HEK293 (cell line): ENCODE measurements around the gene KIF9.

Experiments used
- CTCF ChIA-PET: fragments of 350-600 bp; formaldehyde crosslinking; extraction: SDS; loops from one replicate; lab custom pipeline; 2021; ENCODE audit warnings: antibody characterized with exemption; lab: Yijun Ruan, JAX
- POLR2A ChIA-PET: fragments of 300-600 bp; formaldehyde crosslinking; extraction: SDS; loops from one replicate; lab custom pipeline; 2020; ENCODE audit warnings: antibody characterized with exemption, inconsistent platforms; lab: Yijun Ruan, JAX
- H3K27ac ChIP-seq: fragments of 200-500 bp; sonication (Bioruptor generic); 2 replicates; pipeline ENCODE4 v1.5.1; 2014; ENCODE audit warnings: low read depth, low read length, control low read depth, inconsistent platforms; ENCODE audit errors: extremely low read depth
- H3K36me3 ChIP-seq, 2 experiments: fragments of 200-500 bp in 1 of 2; sonication (Bioruptor generic) in 1 of 2; 1 replicate in 1 of 2; 2 replicates in 1 of 2; pipeline ENCODE4 v1.5.1; 2014 to 2017; ENCODE audit warnings: inconsistent platforms in 2 of 2, low read length in 2 of 2; ENCODE audit not compliant: control insufficient read depth in 2 of 2, insufficient read depth in 1 of 2
- H3K4me1 ChIP-seq: fragments of 200-500 bp; sonication (Bioruptor generic); 2 replicates; pipeline ENCODE4 v1.5.1; 2014; ENCODE audit warnings: mild to moderate bottlenecking, low read length, inconsistent platforms; ENCODE audit not compliant: control insufficient read depth, insufficient read depth
- H3K4me3 ChIP-seq: 2 replicates; pipeline ENCODE4 v1.5.1; 2011; ENCODE audit warnings: low read depth, mild to moderate bottlenecking, control low read depth, low read length, moderate library complexity
- H3K9me3 ChIP-seq: fragments of 200-500 bp; sonication (Bioruptor generic); 2 replicates; pipeline ENCODE4 v1.5.1; 2014; ENCODE audit warnings: low read depth, low read length, inconsistent platforms; ENCODE audit not compliant: control insufficient read depth, insufficient read depth
- ATF2 ChIP-seq: fragments of 450-650 bp; formaldehyde crosslinking; IDR thresholded peaks from 2 replicates; pipeline ENCODE4 v1.5.1; 2016; ENCODE audit warnings: missing biosample characterization, missing genetic modification characterization, low read depth
- ELK4 ChIP-seq: IDR thresholded peaks from 2 replicates; pipeline ENCODE4 v1.6.1; 2011; ENCODE audit warnings: mild to moderate bottlenecking, low read depth, low read length, borderline replicate concordance
- KLF8 ChIP-seq: fragments of 450-650 bp; formaldehyde crosslinking; IDR thresholded peaks from 2 replicates; pipeline ENCODE4 v1.5.1; 2016; ENCODE audit warnings: missing biosample characterization, missing genetic modification characterization
- MZF1 ChIP-seq: fragments of 450-650 bp; formaldehyde crosslinking; IDR thresholded peaks from 2 replicates; pipeline ENCODE4 v1.5.1; 2017; ENCODE audit warnings: missing biosample characterization, missing genetic modification characterization, borderline replicate concordance
- TRIM28 ChIP-seq: IDR thresholded peaks from 2 replicates; pipeline ENCODE4 v1.6.1; 2011; ENCODE audit warnings: low read length, control low read depth, borderline replicate concordance
- TSHZ1 ChIP-seq: fragments of 450-650 bp; formaldehyde crosslinking; IDR thresholded peaks from 2 replicates; pipeline ENCODE4 v1.5.1; 2016; ENCODE audit warnings: missing biosample characterization, missing genetic modification characterization, borderline replicate concordance
- ZBTB17 ChIP-seq: fragments of 450-650 bp; formaldehyde crosslinking; IDR thresholded peaks from 2 replicates; pipeline ENCODE4 v1.5.1; 2016; ENCODE audit warnings: missing biosample characterization, missing genetic modification characterization
- ZNF16 ChIP-seq: fragments of 450-650 bp; formaldehyde crosslinking; IDR thresholded peaks from 2 replicates; pipeline ENCODE4 v1.5.1; 2016; ENCODE audit warnings: low read depth, missing biosample characterization, missing genetic modification characterization
- ZNF223 ChIP-seq: fragments of 450-650 bp; formaldehyde crosslinking; IDR thresholded peaks from 2 replicates; pipeline ENCODE4 v1.5.1; 2016; ENCODE audit warnings: missing biosample characterization, missing genetic modification characterization
- ZNF37A ChIP-seq: fragments of 450-650 bp; IDR thresholded peaks from 2 replicates; pipeline ENCODE4 v1.5.1; 2018; ENCODE audit warnings: missing biosample characterization, missing genetic modification characterization
- ZNF398 ChIP-seq: fragments of 450-650 bp; formaldehyde crosslinking; IDR thresholded peaks from 2 replicates; pipeline ENCODE4 v1.5.1; 2017; ENCODE audit warnings: missing biosample characterization, missing genetic modification characterization
- ZNF433 ChIP-seq: fragments of 450-650 bp; formaldehyde crosslinking; IDR thresholded peaks from 2 replicates; pipeline ENCODE4 v1.5.1; 2016; ENCODE audit warnings: missing biosample characterization, missing genetic modification characterization, low read depth
- ZNF501 ChIP-seq: fragments of 450-650 bp; formaldehyde crosslinking; IDR thresholded peaks from 2 replicates; pipeline ENCODE4 v1.5.1; 2016; ENCODE audit warnings: missing biosample characterization, missing genetic modification characterization
- ZNF530 ChIP-seq: fragments of 450-650 bp; formaldehyde crosslinking; IDR thresholded peaks from 2 replicates; pipeline ENCODE4 v1.5.1; 2016; ENCODE audit warnings: low read depth, missing biosample characterization, missing genetic modification characterization
- ZNF558 ChIP-seq: fragments of 450-650 bp; formaldehyde crosslinking; IDR thresholded peaks from 2 replicates; pipeline ENCODE4 v1.5.1; 2016; ENCODE audit warnings: missing biosample characterization, missing genetic modification characterization
- ZNF561 ChIP-seq: fragments of 450-650 bp; IDR thresholded peaks from 2 replicates; pipeline ENCODE4 v1.5.1; 2018; ENCODE audit warnings: missing biosample characterization, missing genetic modification characterization, borderline replicate concordance
- ZNF585B ChIP-seq: fragments of 450-650 bp; formaldehyde crosslinking; IDR thresholded peaks from 2 replicates; pipeline ENCODE4 v1.5.1; 2016; ENCODE audit warnings: missing biosample characterization, missing genetic modification characterization
- ZNF677 ChIP-seq: fragments of 450-650 bp; IDR thresholded peaks from 2 replicates; pipeline ENCODE4 v1.5.0; 2018; ENCODE audit warnings: missing biosample characterization, mild to moderate bottlenecking, missing genetic modification characterization, moderate library complexity
- ZSCAN4 ChIP-seq: fragments of 450-650 bp; formaldehyde crosslinking; IDR thresholded peaks from 2 replicates; pipeline ENCODE4 v1.5.1; 2017; ENCODE audit warnings: missing biosample characterization, missing genetic modification characterization
- ZXDB ChIP-seq: fragments of 450-650 bp; formaldehyde crosslinking; IDR thresholded peaks from 2 replicates; pipeline ENCODE4 v1.5.1; 2016; ENCODE audit warnings: missing biosample characterization, missing genetic modification characterization
- TF ChIP-seq, protein P1 (sequence below): fragments of 450-650 bp; formaldehyde crosslinking; IDR thresholded peaks from 2 replicates; pipeline ENCODE4 v1.5.1; 2016; ENCODE audit warnings: missing biosample characterization, missing genetic modification characterization
- TF ChIP-seq, protein P2 (sequence below): fragments of 450-650 bp; formaldehyde crosslinking; IDR thresholded peaks from 2 replicates; pipeline ENCODE4 v1.5.1; 2016; ENCODE audit warnings: missing biosample characterization, missing genetic modification characterization

Gene KIF9, protein sequence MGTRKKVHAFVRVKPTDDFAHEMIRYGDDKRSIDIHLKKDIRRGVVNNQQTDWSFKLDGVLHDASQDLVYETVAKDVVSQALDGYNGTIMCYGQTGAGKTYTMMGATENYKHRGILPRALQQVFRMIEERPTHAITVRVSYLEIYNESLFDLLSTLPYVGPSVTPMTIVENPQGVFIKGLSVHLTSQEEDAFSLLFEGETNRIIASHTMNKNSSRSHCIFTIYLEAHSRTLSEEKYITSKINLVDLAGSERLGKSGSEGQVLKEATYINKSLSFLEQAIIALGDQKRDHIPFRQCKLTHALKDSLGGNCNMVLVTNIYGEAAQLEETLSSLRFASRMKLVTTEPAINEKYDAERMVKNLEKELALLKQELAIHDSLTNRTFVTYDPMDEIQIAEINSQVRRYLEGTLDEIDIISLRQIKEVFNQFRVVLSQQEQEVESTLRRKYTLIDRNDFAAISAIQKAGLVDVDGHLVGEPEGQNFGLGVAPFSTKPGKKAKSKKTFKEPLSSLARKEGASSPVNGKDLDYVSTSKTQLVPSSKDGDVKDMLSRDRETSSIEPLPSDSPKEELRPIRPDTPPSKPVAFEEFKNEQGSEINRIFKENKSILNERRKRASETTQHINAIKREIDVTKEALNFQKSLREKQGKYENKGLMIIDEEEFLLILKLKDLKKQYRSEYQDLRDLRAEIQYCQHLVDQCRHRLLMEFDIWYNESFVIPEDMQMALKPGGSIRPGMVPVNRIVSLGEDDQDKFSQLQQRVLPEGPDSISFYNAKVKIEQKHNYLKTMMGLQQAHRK

DNA sequence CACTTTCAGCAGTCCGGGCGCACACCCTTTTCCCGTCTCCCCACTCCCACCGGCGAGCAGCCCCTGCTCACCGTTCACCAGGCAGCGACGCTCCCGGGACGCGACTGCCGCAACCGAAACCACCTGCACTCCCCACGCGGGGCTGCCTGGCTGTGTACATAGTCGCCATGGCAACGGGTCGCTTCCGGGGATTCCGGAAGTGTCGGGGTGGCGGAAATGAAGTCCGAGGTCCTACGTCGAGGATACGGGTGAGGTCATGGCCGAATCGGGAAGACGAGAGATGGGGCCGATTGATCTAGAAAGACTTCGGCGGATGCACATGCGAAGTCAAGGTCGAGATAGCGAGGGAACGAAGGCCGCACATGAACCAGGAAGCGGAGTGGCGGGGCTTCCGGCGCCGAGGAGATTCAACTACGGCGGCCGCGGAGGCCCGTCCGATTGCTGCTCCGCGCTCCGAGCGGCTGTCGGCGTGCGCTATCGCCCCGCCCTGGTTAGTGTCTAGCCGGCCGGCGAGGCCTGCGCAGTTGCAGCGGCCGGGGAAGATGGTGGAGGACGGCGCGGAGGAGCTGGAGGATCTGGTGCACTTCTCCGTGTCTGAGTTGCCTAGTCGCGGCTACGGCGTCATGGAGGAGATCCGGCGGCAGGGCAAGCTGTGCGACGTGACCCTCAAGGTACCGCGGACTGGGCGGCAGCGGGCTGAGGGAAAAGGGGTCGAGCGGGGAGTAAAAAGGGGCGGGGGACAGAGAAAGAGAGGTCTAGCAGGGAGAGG is at the start of gene KIF9, which contains the start of gene KLHL18:
Gene KIF9, minus strand, starts transcription at position 376 of the 769 bp plus-strand sequence. CDS start 5,425 bp downstream, outside the sequence.
Gene KLHL18, plus strand, starts transcription at position 521 of the 769 bp plus-strand sequence. Its CDS starts 22 bp downstream, at position 543.
- no peaks in the 10 kb centered on the region; the same call in 1 of the 2 replicates for H3K4me1 ChIP-seq
- H3K27ac ChIP-seq = peak within 1 kb of the TSS; percentile 6
- CTCF ChIA-PET = interaction anchor here (0.7 to 1.1 kb wide), 3 partner anchors 9 to 410 kb away, joined by 3 to 6 read pairs (median 3); no protein-coding TSS in a partner anchor
- H3K36me3 ChIP-seq = peaks cover 0 to 15% of the 10 kb centered on the region in 2 experiments; a peak in 2 of 3 replicates
- POLR2A ChIA-PET = interaction anchor here (1.0 kb wide), 2 partner anchors 9 to 174 kb away, joined by 4 to 5 read pairs; no protein-coding TSS in a partner anchor
- H3K9me3 ChIP-seq = no peaks in the 10 kb centered on the region
- peak within 1 kb of the TSS; percentile 89 for H3K4me3 ChIP-seq
- TF ChIP-seq ZBTB17 (tag by site-specific recombination) (peak; percentile 99), TRIM28 (no peak; the same call in 1 of the 2 replicates), TSHZ1 (no peak), ATF2 (peak; percentile 77), ZSCAN4 (peak; percentile 27; the same call in 1 of the 2 replicates), ZXDB (tag by site-specific recombination) (peak; percentile 95), ZNF530 (tag by site-specific recombination) (no peak), KLF8 (tag by site-specific recombination) (peak; percentile 67; the same call in 1 of the 2 replicates), ELK4 (peak; percentile 85; the same call in 1 of the 2 replicates), MZF1 (tag by site-specific recombination) (no peak), ZNF223 (tag by site-specific recombination) (no peak), ZNF501 (tag by site-specific recombination) (peak; percentile 80; the same call in 1 of the 2 replicates), ZNF398 (tag by site-specific recombination) (peak; percentile 56), ZNF585B (tag by site-specific recombination) (no peak), ZNF37A (tag by site-specific recombination) (no peak), ZNF16 (tag by site-specific recombination) (no peak), ZNF561 (tag by site-specific recombination) (peak; percentile 74; the same call in 1 of the 2 replicates), ZNF677 (tag by site-specific recombination) (no peak), ZNF433 (tag by site-specific recombination) (no peak), ZNF558 (no peak)
- TF ChIP-seq, protein P1, sequence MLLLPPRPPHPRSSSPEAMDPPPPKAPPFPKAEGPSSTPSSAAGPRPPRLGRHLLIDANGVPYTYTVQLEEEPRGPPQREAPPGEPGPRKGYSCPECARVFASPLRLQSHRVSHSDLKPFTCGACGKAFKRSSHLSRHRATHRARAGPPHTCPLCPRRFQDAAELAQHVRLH (tag by site-specific recombination) = peak; percentile 88
- TF ChIP-seq, protein P2, sequence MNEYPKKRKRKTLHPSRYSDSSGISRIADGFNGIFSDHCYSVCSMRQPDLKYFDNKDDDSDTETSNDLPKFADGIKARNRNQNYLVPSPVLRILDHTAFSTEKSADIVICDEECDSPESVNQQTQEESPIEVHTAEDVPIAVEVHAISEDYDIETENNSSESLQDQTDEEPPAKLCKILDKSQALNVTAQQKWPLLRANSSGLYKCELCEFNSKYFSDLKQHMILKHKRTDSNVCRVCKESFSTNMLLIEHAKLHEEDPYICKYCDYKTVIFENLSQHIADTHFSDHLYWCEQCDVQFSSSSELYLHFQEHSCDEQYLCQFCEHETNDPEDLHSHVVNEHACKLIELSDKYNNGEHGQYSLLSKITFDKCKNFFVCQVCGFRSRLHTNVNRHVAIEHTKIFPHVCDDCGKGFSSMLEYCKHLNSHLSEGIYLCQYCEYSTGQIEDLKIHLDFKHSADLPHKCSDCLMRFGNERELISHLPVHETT = peak; percentile 81; the same call in 1 of the 2 replicates
